ENCODE results near the gene SLC22A2. TPM values are rescaled to one million over a fixed set of nuclear protein-coding genes. Genes with fewer than 3 reads are reported as not detected.

SLC22A2 gene
- total RNA-seq, 1 experiment from 2014 or later: not detected

- Histone ChIP-seq H3K36me3 (ENCODE audit: control insufficient read depth, insufficient read depth, low read length) (no peaks in the 10 kb centered on the region; the same call in 1 of the 2 replicates), H3K27me3 (replicated peaks; ENCODE audit: control insufficient read depth, insufficient read depth, low read length) (no peaks in the 10 kb centered on the region), H3K4me1 (peaks cover 57% of the 10 kb centered on the region), H3K4me3 (ENCODE audit: low read depth, low read length) (no peak overlapping the region), H3K9me3 (no peaks in the 10 kb centered on the region)
- no TSS peak for BruUV-seq (replicated peaks)
- Mint-ChIP-seq H3K27me3 (ENCODE audit: insufficient read depth, unreplicated experiment) (no peaks in the 10 kb centered on the region), H3K27ac (ENCODE audit: unreplicated experiment) (no peak overlapping the region), H3K4me3 (ENCODE audit: unreplicated experiment) (no peak overlapping the region), H3K36me3 (ENCODE audit: insufficient read depth, unreplicated experiment) (no peaks in the 10 kb centered on the region), H3K9me3 (ENCODE audit: unreplicated experiment) (no peaks in the 10 kb centered on the region), H3K4me1 (ENCODE audit: low read depth, unreplicated experiment) (peaks cover 52% of the 10 kb centered on the region)
- POLR2A ChIA-PET: no interaction called here
- DNase-seq: no peak
- intact Hi-C loops (cut with micrococcal nuclease; ENCODE audit: unreplicated experiment): no loop called here
- no peak for TF ChIP-seq CTCF (IDR thresholded peaks at IDR 0.05; ENCODE audit: insufficient read depth in 1 of 2, low read depth in 1 of 2, low read length in 1 of 2, severe bottlenecking in 1 of 2, unreplicated experiment in 1 of 2)
- CTCF ChIA-PET: interaction anchor here (0.7 kb wide), 1 partner anchor 14 kb away, joined by 3 read pairs; no protein-coding TSS in a partner anchor
These were observed 1.7 kb upstream of the SLC22A2 start for GRCh38 chr6:160260367-160260766.

- Histone ChIP-seq H3K36me3 (ENCODE audit: control insufficient read depth, insufficient read depth, low read length) (no peaks in the 10 kb centered on the region; the same call in 1 of the 2 replicates), H3K27me3 (replicated peaks; ENCODE audit: control insufficient read depth, insufficient read depth, low read length) (no peaks in the 10 kb centered on the region), H3K4me1 (peaks cover 61% of the 10 kb centered on the region), H3K9me3 (no peaks in the 10 kb centered on the region), H3K4me3 (ENCODE audit: low read depth, low read length) (no peak overlapping the region)
- POLR2A ChIA-PET: no interaction called here
- intact Hi-C loops (cut with micrococcal nuclease; ENCODE audit: unreplicated experiment): no loop called here
- no peak for DNase-seq
- H3K27ac Mint-ChIP-seq (ENCODE audit: unreplicated experiment): peak overlapping the region; percentile 62
- H3K36me3 Mint-ChIP-seq (ENCODE audit: insufficient read depth, unreplicated experiment): no peaks in the 10 kb centered on the region
- no peaks in the 10 kb centered on the region for H3K27me3 Mint-ChIP-seq (ENCODE audit: insufficient read depth, unreplicated experiment)
- TF ChIP-seq CTCF (IDR thresholded peaks at IDR 0.05; ENCODE audit: insufficient read depth in 1 of 2, low read depth in 1 of 2, low read length in 1 of 2, severe bottlenecking in 1 of 2, unreplicated experiment in 1 of 2): no peak
- no TSS peak for BruUV-seq (replicated peaks)
- H3K4me3 Mint-ChIP-seq (ENCODE audit: unreplicated experiment): no peak overlapping the region
- H3K4me1 Mint-ChIP-seq (ENCODE audit: low read depth, unreplicated experiment): peaks cover 58% of the 10 kb centered on the region
- no peaks in the 10 kb centered on the region for H3K9me3 Mint-ChIP-seq (ENCODE audit: unreplicated experiment)
- CTCF ChIA-PET: no interaction called here
These were observed 977 bp upstream of the SLC22A2 start for GRCh38 chr6:160259598-160259997.

DNA sequence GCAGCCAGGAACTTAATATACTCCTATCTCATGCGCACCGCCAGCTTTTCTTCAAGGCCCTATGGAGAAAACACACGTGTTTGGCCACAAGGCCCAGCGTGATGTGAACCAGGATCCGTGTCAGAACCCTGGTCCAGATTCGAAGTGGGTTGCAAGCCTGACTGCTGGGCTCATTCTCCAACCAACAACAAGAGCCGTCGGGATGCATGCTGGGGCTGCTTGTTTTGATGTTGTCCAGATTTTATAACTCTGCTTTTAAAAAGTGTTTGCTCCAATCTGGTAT, 463 bp upstream of the SLC22A2 start:
- Histone ChIP-seq H3K4me1 (peaks cover 61% of the 10 kb centered on the region), H3K9me3 (no peaks in the 10 kb centered on the region), H3K27me3 (replicated peaks; ENCODE audit: control insufficient read depth, insufficient read depth, low read length) (no peaks in the 10 kb centered on the region), H3K36me3 (ENCODE audit: control insufficient read depth, insufficient read depth, low read length) (no peaks in the 10 kb centered on the region; the same call in 1 of the 2 replicates), H3K4me3 (ENCODE audit: low read depth, low read length) (no peak overlapping the region)
- no peaks in the 10 kb centered on the region for H3K27me3 Mint-ChIP-seq (ENCODE audit: insufficient read depth, unreplicated experiment)
- no peaks in the 10 kb centered on the region for H3K36me3 Mint-ChIP-seq (ENCODE audit: insufficient read depth, unreplicated experiment)
- intact Hi-C loops (cut with micrococcal nuclease; ENCODE audit: unreplicated experiment): no loop called here
- POLR2A ChIA-PET: no interaction called here
- H3K27ac Mint-ChIP-seq (ENCODE audit: unreplicated experiment): peak overlapping the region; percentile 62
- H3K4me1 Mint-ChIP-seq (ENCODE audit: low read depth, unreplicated experiment): peaks cover 59% of the 10 kb centered on the region
- CTCF ChIA-PET: no interaction called here
- no peak for TF ChIP-seq CTCF (IDR thresholded peaks at IDR 0.05; ENCODE audit: insufficient read depth in 1 of 2, low read depth in 1 of 2, low read length in 1 of 2, severe bottlenecking in 1 of 2, unreplicated experiment in 1 of 2)
- H3K9me3 Mint-ChIP-seq (ENCODE audit: unreplicated experiment): no peaks in the 10 kb centered on the region
- no TSS peak for BruUV-seq (replicated peaks)
- no peak overlapping the region for H3K4me3 Mint-ChIP-seq (ENCODE audit: unreplicated experiment)
- no peak for DNase-seq

All from Caco-2 (cell line).